ENCODE results near the gene DHX58.

Gene DHX58

GRCh38 chr17:42129109-42129837, 16.8 kb upstream of the DHX58 start:
- DNase-seq (ENCODE audit: low read depth) = no peak

DNA sequence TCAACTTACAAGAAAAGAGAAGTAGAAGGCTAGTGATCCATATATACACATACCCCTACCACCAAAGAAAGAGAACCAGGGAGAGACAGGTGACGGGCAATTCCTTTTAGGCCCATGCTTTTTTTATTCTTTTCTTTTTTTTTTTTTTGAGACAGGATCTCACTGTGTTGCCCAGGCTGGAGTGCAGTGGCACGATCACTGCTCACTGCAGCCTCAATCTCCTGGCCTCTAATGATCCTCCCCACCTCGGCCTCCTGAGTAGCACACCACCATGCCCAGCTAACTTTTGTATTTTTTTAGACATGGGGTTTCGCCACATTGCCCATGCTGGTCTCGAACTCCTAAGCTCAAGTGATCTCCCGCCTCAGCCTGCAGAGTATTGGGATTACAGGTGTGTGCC, 14.9 kb upstream of the DHX58 start:
- no peak for DNase-seq (ENCODE audit: low read depth)

GRCh38 chr17:42126836-42127235, 14.3 kb upstream of the DHX58 start:
- no peak for DNase-seq (ENCODE audit: low read depth)

GRCh38 chr17:42125565-42125964, 13.1 kb upstream of the DHX58 start:
- DNase-seq (ENCODE audit: low read depth) = no peak

DNA sequence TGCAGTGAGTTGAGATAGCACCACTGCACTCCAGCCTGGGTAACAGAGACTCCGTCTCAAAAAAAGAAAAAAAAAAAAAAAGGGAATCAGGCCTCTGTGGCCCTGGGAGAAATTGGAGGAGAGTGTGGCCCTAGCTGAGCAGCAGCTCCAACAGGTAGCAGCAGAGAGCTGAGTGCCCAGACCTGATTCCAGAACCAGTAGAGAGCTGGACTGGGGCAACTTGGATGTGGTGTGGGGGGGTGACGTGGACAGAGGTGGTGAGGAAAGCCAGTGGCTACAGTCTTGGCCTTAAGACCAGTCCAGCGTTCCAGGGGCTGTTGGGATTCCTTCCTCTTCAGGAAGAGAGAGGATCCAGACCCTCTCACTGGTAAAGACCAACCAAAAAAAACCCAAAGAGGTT, 11.7 kb upstream of the DHX58 start:
- no peak for DNase-seq (ENCODE audit: low read depth)

DNA sequence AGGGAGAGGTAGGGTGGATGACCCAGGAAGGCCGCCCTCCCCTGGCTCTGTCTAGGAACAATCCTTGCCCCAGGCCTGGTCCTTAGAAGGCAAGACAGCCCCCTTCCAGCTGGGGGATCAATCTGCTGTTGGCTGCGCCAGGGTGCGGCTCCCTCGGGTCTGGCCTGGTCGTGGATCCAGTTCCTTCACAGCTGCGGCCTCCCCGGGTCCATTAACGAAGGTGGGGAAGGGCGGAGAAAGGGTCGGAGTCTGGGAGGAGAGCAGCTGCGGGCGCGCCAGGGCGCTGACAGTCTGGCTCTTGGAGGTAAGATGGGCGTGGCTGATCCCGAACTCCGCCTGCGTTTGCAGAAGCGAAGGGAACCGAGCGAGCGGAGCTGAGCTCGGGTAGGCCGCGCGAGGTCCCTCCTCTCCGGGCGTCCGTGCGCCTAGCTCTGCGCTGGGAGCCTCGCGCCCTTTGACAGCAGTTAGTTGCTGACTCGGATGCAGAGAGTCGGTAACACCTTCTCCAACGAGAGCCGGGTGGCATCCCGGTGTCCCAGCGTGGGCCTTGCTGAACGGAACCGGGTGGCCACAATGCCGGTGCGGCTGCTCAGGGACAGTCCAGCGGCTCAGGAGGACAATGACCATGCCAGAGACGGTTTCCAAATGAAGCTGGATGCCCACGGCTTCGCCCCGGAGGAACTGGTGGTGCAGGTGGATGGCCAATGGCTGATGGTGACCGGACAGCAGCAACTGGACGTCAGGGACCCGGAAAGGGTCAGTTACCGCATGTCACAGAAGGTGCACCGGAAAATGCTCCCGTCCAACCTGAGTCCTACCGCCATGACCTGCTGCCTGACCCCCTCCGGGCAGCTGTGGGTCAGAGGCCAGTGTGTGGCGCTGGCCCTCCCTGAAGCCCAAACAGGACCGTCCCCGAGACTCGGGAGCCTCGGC, 10.1 kb upstream of the DHX58 start, which contains the start of gene HSPB9:
Gene HSPB9 (plus strand): TSS at position 434 of the 933 bp plus-strand sequence. CDS start 47 bp downstream, at position 481.
- no peak for DNase-seq (ENCODE audit: low read depth)

DNA sequence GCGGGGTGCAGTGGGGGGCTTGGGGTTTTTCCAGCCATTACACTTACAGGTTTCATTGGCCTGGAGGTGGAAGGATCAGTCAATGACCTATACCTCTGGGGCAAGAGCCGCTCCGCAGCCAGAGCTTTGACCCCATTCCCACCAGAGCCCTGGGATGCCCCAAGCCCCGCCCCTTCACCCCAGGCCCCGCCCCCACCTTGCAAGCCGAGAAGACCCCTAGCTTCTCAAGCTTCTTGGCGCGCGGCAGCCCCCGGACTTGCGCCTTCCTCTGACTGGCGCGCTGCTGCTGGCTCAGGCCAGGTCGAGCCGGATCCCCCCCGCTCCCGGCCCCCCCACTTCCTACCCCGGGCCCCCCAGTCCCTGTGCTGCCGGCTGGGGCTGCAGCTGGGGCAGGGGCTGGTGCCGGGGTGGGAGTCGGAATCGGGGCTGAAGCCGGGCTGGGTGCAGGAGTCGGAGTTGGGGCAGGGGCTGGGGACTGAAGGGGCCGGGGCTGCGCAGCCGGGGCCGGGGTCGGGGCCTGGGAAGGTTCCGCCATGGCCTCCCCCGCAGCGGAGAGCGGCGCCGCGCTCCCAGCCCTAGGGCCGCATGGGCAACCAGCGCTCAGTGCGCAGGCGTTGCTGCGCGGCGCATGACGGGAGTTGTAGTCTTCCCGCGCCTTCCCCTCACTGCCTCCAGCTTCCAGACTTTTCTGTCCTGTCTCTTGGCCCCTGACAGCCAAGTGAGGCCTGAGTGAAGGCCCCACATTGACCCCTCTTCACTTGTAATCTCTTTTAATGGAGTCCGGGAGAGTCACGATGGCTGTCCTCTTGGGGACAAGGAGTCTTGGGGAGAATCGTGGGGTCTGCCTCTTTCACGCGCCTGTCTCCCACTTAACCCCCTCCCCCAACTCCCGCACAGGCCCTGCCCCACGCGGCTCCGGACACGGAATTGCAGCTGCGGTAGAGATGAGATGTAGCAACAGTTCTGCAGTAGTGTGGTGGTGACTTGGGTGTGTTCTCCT, 8.6 kb upstream of the DHX58 start, which contains the start of gene KAT2A:
Gene KAT2A (minus strand): TSS at position 598 of the 1,000 bp plus-strand sequence. CDS start 63 bp downstream, at position 535.
- peak; percentile 90 for DNase-seq (ENCODE audit: low read depth)

DNA sequence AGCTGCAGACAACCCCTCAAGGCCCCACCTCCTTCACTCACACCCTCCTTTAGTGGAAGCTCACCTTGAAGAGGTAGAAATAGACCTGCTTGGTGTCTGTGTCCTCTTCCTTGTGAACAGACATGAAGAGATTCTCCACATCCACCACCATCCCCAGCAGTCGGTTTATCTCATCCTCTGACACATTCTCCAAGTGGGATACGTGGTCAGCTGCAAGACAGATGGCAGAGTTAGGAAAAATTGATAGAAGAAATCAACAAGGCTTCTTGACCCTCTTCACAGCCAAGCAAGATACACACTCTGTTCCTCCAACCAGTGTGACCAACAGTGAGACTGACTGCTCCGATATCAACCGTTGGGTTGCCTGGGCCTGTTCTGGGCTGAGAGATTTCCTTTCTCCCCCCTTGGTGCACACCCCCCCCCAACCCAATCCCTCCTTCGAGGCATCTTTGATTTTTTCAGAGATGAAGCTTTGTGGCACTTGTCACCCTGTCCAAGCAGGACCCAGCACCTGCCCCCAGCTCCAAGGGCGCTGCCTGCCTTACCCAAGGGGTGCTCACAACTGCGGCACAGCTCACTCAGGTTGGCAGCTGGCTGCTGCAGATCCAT, 7.8 kb upstream of the DHX58 start:
- peak; percentile 41 for DNase-seq (ENCODE audit: low read depth)

GRCh38 chr17:42119301-42119700, 6.8 kb upstream of the DHX58 start:
- DNase-seq (ENCODE audit: low read depth) = no peak

DNA sequence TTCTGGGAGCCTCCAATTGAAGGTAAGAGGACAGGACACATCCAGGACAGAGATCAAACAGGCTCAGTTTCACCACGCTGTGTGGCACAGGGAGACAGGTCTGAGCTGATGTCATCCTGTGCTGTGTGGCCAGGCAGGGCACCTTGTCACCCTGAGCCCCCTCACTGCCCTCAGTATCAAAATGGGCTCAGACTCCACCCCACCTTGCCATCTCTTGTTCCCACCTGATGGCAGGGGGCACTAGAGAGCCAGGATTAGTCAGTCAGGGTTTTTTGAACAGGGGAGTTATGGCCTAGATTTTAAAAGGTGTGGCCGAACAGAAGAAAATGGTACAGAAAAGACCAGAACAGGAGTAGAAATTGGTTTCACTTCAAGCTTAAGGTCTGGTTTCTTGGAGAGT, 6.0 kb upstream of the DHX58 start:
- DNase-seq (ENCODE audit: low read depth) = peak; percentile 52

GRCh38 chr17:42118126-42118510, 5.6 kb upstream of the DHX58 start:
- DNase-seq (ENCODE audit: low read depth) = no peak

DNA sequence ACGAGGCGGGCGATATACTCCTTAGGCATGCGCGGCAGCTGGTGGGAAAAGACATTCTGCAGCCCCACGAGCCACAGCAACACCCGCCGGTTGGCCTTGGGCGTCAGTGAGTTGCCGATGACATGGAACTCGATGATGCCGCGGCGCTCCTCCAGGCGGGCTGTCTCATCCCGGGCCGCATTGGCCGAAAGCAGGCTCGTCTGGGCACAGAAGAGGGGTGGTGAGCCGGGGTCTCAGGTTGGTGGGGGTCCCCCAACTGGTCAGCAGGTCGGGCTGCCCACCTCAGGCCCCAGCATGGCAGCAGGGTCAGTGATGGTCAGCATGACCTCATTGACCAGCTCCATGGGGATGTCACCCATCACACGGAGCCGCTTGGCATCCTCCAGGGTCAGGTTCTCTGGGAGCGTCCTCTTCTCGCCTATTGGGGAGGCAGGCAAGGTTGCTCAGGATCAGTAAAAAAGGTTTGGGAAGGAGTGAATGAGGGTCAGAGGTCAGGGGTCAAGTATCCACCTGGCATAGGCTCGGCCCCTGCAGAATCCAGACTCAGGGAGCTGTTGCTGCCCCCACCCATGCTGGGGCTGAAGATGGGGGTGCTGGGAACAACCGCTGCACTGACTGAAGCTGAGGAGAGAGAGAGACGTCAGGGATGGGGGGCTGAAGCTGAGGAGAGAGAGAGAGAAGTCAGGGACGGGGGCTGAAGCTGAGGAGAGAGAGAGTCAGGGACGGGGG, 5.0 kb upstream of the DHX58 start:
- no peak for DNase-seq (ENCODE audit: low read depth)

DNA sequence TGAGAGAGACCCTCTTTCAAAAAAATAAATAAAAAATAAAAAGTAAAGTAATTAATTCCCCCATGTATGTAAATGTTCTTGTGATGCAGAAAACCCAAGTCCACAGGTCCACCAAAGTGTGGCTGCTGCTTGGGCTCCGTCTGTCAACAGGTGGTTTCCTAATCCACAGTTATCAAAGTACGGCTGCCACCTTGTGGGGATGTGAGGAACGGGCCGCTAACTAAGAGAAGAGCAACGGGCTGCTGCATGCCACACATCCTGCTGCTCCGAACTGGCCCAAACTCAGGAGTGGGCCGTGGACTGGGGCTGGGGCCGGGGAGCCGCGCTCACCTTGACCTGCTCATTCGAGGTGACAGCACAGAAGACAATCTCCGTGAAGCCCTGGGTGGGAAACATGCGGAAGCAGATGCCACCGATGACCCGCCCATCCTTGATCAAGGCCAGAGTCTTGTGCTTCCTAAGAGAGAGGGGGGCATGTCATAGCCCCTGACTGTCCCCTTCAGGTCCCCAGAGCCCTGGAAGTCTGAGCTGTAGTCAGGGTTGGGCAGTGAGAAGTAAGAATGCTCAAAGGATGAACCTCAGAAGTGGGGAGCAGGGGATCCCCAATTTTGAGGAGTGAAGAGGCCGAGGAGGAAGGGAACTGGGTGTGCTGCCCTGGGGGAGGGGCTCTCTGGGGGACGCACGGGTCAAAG, 4.3 kb upstream of the DHX58 start:
- peak; percentile 88 for DNase-seq (ENCODE audit: low read depth)

- DNase-seq (ENCODE audit: low read depth) = no peak
Observed at GRCh38 chr17:42114118-42114517, 1.6 kb upstream of the DHX58 start.

- no peak for DNase-seq (ENCODE audit: low read depth)
Observed at GRCh38 chr17:42113293-42114069, 967 bp upstream of the DHX58 start.

- DNase-seq (ENCODE audit: low read depth) = peak; percentile 75
Observed at GRCh38 chr17:42111871-42112551, 503 bp downstream of the DHX58 start.

GRCh38 chr17:42111265-42111636, 1.3 kb downstream of the DHX58 start:
- no peak for DNase-seq (ENCODE audit: low read depth)
